Measurements from ENCODE around the gene ZIC1. TPM values are rescaled to one million over a fixed set of nuclear protein-coding genes. Genes with fewer than 3 reads are reported as not detected.

The ZIC1 gene
- total RNA-seq, 1 experiment from 2014 or later = not detected

DNA sequence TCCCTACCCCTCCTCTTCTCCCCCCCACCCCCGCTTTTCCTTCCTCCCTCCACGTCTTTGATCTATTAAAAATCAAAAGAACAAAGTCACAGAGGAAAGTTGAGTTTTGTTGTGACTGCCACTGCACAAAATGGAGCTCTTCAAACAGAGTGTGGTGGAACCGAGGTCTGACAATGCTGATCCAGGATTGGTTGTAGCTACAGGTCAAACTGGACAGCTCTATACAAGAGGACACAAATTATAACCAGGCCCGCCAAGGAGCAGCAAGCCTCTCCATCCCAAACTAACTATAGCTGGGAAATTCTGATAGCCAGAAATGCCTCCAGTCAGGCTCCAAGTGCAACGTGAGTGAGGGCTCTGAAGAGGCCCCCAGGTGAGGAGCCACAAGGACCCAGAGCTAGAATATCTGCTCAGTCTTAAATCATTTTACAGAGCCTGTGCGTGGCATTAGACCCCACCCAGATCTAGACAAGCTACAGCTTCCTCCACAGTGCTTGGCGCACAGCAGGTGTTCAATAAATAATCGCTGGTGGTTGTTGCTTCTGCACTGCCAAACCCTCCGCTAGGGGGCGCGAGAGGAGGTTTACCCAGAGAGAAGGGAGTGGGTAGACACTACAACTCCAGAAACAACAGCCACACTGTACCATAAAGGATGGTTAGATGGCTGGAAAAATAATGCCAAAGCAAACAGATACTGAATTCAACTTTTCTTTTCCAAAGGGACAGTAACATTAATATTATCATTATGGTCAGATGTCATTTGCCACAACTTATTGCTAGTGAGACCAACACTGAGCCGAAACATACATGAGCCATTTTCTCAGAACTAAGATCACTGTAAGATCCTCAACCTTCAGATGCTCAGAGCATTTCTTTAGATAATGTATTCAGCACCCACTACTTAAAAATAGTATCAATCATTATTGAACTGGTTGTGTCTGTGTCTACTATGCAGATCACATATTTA lies 47.4 kb upstream of the ZIC1 start:
- ChIA-PET POLR2A (ENCODE audit: unreplicated experiment) (no interaction called here), CTCF (interaction anchor here (0.7 kb wide), 1 partner anchor 125 kb away, joined by 4 read pairs; no protein-coding TSS in a partner anchor)
- peak in 1 of 2 experiments; percentile 30 for DNase-seq
- no peaks in the 10 kb centered on the region for H3K9me3 ChIP-seq (ENCODE audit: insufficient read depth, low read depth)
- no peaks in the 10 kb centered on the region for H3K4me1 ChIP-seq (replicated peaks; ENCODE audit: insufficient read depth)
- H3K27ac ChIP-seq = no peak overlapping the region
- no peaks in the 10 kb centered on the region for H3F3A ChIP-seq (ENCODE audit: insufficient read depth, low read depth)
- TF ChIP-seq, protein P1, sequence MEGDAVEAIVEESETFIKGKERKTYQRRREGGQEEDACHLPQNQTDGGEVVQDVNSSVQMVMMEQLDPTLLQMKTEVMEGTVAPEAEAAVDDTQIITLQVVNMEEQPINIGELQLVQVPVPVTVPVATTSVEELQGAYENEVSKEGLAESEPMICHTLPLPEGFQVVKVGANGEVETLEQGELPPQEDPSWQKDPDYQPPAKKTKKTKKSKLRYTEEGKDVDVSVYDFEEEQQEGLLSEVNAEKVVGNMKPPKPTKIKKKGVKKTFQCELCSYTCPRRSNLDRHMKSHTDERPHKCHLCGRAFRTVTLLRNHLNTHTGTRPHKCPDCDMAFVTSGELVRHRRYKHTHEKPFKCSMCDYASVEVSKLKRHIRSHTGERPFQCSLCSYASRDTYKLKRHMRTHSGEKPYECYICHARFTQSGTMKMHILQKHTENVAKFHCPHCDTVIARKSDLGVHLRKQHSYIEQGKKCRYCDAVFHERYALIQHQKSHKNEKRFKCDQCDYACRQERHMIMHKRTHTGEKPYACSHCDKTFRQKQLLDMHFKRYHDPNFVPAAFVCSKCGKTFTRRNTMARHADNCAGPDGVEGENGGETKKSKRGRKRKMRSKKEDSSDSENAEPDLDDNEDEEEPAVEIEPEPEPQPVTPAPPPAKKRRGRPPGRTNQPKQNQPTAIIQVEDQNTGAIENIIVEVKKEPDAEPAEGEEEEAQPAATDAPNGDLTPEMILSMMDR (conservative IDR thresholded peaks at IDR 0.05) = peak; percentile 69
- no peak for TF ChIP-seq EZH2 (IDR thresholded peaks at IDR 0.05; ENCODE audit: low read depth)
- H3K79me2 ChIP-seq (ENCODE audit: low read depth) = no peaks in the 10 kb centered on the region
- no peaks in the 10 kb centered on the region for H3K36me3 ChIP-seq (ENCODE audit: low read depth)
- no peaks in the 10 kb centered on the region for H4K20me1 ChIP-seq (ENCODE audit: insufficient read depth)
- intact Hi-C loops (cut with micrococcal nuclease; ENCODE audit: unreplicated experiment) = loop anchor here (10.0 kb wide), 1 partner anchor 253 kb away; no protein-coding TSS in a partner anchor
- BruUV-seq (replicated peaks) = no TSS peak
- no peak overlapping the region for H2AFZ ChIP-seq
- no peaks in the 10 kb centered on the region for H3K27me3 ChIP-seq (ENCODE audit: insufficient read depth, low read depth)
- no peak overlapping the region for H3K4me3 ChIP-seq
- no peak overlapping the region for H3K4me2 ChIP-seq
- H3K9me2 ChIP-seq (ENCODE audit: insufficient read depth) = no peaks in the 10 kb centered on the region

DNA sequence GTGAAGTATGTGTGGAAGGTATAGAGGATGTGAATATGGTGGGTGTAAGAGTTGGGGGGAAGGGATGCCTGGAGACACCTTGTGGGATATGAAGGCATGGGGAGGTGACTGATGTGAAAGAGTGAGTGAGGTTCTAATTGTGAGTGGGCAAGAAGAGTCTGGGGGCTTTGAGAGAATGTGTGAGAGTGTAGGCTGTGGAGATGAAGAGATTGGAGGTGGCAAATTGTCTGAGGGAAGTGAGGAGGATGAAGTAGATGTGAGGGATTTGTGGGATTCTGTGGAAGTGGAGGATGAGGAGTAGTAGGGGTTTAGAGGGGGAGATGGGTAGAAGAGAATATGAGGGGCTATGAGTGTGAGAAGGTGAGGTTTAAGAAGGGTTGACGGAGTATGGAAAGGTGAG lies 44.4 kb upstream of the ZIC1 start:
- no peaks in the 10 kb centered on the region for H3K79me2 ChIP-seq (ENCODE audit: low read depth)
- ChIA-PET POLR2A (ENCODE audit: unreplicated experiment) (no interaction called here), CTCF (no interaction called here)
- no peaks in the 10 kb centered on the region for H4K20me1 ChIP-seq (ENCODE audit: insufficient read depth)
- H3K4me1 ChIP-seq (replicated peaks; ENCODE audit: insufficient read depth) = no peaks in the 10 kb centered on the region
- no TSS peak for BruUV-seq (replicated peaks)
- H3K36me3 ChIP-seq (ENCODE audit: low read depth) = no peaks in the 10 kb centered on the region
- H3K4me2 ChIP-seq = no peak overlapping the region
- no peaks in the 10 kb centered on the region for H3K9me3 ChIP-seq (ENCODE audit: insufficient read depth, low read depth)
- TF ChIP-seq EZH2 (IDR thresholded peaks at IDR 0.05; ENCODE audit: low read depth) = no peak
- no peaks in the 10 kb centered on the region for H3F3A ChIP-seq (ENCODE audit: insufficient read depth, low read depth)
- H2AFZ ChIP-seq = no peak overlapping the region
- intact Hi-C loops (cut with micrococcal nuclease; ENCODE audit: unreplicated experiment) = loop anchor here (10.0 kb wide), 1 partner anchor 250 kb away; no protein-coding TSS in a partner anchor
- H3K27me3 ChIP-seq (ENCODE audit: insufficient read depth, low read depth) = no peaks in the 10 kb centered on the region
- no peak for DNase-seq
- no peak overlapping the region for H3K27ac ChIP-seq
- H3K4me3 ChIP-seq = no peak overlapping the region
- no peaks in the 10 kb centered on the region for H3K9me2 ChIP-seq (ENCODE audit: insufficient read depth)

DNA sequence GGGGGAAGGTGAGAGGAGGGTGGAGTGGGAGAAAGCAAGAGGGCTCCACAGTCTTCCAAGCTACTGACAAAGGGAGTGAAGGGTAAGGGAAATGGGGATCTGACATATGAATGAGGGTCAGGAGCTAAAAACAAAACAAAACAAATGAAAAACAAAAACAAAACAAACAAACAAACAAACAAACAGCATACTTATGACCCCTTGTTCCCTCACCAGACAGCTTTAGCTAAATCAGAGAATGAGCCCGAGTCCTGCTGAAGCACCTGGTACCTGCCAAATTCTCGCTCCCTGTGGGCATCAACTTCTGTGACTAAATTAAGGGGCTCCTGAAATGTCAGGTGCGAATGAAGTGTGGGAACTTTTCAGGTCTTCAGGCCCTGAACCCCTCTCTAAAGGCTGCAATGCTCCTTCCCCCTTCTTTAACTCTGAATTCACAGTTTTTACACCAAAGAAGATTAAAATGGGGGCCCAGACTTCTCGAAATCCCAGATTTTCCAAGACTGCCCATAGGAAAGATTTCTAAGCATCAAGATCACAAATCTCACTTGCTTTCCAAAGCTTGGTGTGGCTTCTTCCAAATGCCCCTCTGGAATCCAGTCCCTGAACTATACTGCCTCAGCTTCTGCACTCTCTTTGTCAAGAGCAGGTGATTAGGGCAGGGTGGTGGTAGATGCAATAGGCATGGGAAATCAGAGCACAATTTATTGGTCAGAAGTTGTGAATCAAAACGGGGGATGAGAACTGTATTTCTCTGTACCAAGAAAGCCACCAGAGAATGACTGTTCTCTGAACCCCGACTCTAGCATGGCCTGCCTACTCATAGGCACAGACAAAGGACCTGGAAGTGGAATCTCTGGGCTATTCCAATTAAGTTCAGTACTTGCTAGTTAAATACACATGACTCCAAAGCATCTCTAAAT lies 43.7 kb upstream of the ZIC1 start:
- H2AFZ ChIP-seq = no peak overlapping the region
- H3K79me2 ChIP-seq (ENCODE audit: low read depth) = no peaks in the 10 kb centered on the region
- ChIA-PET CTCF (no interaction called here), POLR2A (ENCODE audit: unreplicated experiment) (no interaction called here)
- no peaks in the 10 kb centered on the region for H3K9me2 ChIP-seq (ENCODE audit: insufficient read depth)
- TF ChIP-seq, protein P1 (conservative IDR thresholded peaks at IDR 0.05) = no peak
- no peaks in the 10 kb centered on the region for H3K36me3 ChIP-seq (ENCODE audit: low read depth)
- no TSS peak for BruUV-seq (replicated peaks)
- no peak overlapping the region for H3K27ac ChIP-seq
- no peak overlapping the region for H3K4me2 ChIP-seq
- H4K20me1 ChIP-seq (ENCODE audit: insufficient read depth) = no peaks in the 10 kb centered on the region
- no peaks in the 10 kb centered on the region for H3K27me3 ChIP-seq (ENCODE audit: insufficient read depth, low read depth)
- DNase-seq = no peak
- H3K4me3 ChIP-seq = no peak overlapping the region
- intact Hi-C loops (cut with micrococcal nuclease; ENCODE audit: unreplicated experiment) = loop anchor here (10.0 kb wide), 1 partner anchor 249 kb away; no protein-coding TSS in a partner anchor
- H3F3A ChIP-seq (ENCODE audit: insufficient read depth, low read depth) = no peaks in the 10 kb centered on the region
- H3K4me1 ChIP-seq (replicated peaks; ENCODE audit: insufficient read depth) = no peaks in the 10 kb centered on the region
- no peaks in the 10 kb centered on the region for H3K9me3 ChIP-seq (ENCODE audit: insufficient read depth, low read depth)

Data from PC-9 (cell line).